Osteoblast (primary cell): ENCODE data around the gene FOXB2. TPM values are rescaled to one million over a fixed set of nuclear protein-coding genes. Genes with fewer than 3 reads are reported as not detected.
"Not testable (repeated sequence)": the region's sequence is repeated elsewhere in the genome, so short reads cannot be mapped to it uniquely, and the experiment has no call there.

Source experiments
- DNase-seq: peaks from one replicate; pipeline ENCODE4 v3.0.0; 2011; ENCODE audit warnings: low spot score, mixed read lengths; ENCODE audit not compliant: insufficient read length; ENCODE audit errors: missing footprints
- H2AFZ ChIP-seq: 2 replicates; pipeline ENCODE4 v1.6.0; 2011; ENCODE audit warnings: mild to moderate bottlenecking, low read length
- H3K27ac ChIP-seq: 2 replicates; pipeline ENCODE4 v1.5.1; 2011; ENCODE audit warnings: mild to moderate bottlenecking, low read depth, low read length, moderate library complexity
- H3K27me3 ChIP-seq: 2 replicates; pipeline ENCODE4 v1.6.0; 2012; ENCODE audit warnings: mild to moderate bottlenecking, control low read depth, inconsistent platforms, low read length, moderate library complexity; ENCODE audit not compliant: insufficient read depth
- H3K36me3 ChIP-seq: 2 replicates; pipeline ENCODE4 v1.5.1; 2011; ENCODE audit warnings: mild to moderate bottlenecking, low read length, control low read depth, moderate library complexity; ENCODE audit not compliant: insufficient read depth
- H3K4me1 ChIP-seq: 2 replicates; pipeline ENCODE4 v1.5.1; 2011; ENCODE audit warnings: mild to moderate bottlenecking, low read length, control low read depth, moderate library complexity; ENCODE audit not compliant: insufficient read depth
- H3K4me2 ChIP-seq: 2 replicates; pipeline ENCODE4 v1.6.0; 2011; ENCODE audit warnings: mild to moderate bottlenecking, low read length; ENCODE audit not compliant: insufficient read depth
- H3K4me3 ChIP-seq: fragments of 200-600 bp; sonication (generic); 3 replicates; pipeline ENCODE4 v1.5.1; 2012; ENCODE audit warnings: mild to moderate bottlenecking, low read length, inconsistent platforms; ENCODE audit not compliant: insufficient read depth
- H3K79me2 ChIP-seq: 2 replicates; pipeline ENCODE4 v1.6.0; 2012; ENCODE audit warnings: mild to moderate bottlenecking, low read length, control low read depth, inconsistent platforms; ENCODE audit not compliant: insufficient read depth
- H3K9me3 ChIP-seq: 2 replicates; pipeline ENCODE4 v1.5.1; 2011; ENCODE audit warnings: low read depth, low read length, control low read depth
- H4K20me1 ChIP-seq: 2 replicates; pipeline ENCODE4 v1.6.0; 2012; ENCODE audit warnings: mild to moderate bottlenecking, low read length, control low read depth; ENCODE audit not compliant: insufficient read depth
- CTCF ChIP-seq: IDR thresholded peaks from 2 replicates; pipeline ENCODE4 v1.5.1; 2011; ENCODE audit warnings: mild to moderate bottlenecking, low read depth, low read length, moderate library complexity; ENCODE audit errors: extremely low read depth
- total RNA-seq: library from RNA; depleted of rRNA; stranded (reverse); fragments of >200 nt; gene quantifications from 2 replicates; pipeline ENCODE4 v1.2.3, GENCODE V29; 2012

FOXB2 gene
- total RNA-seq, 1 donor = not detected

GRCh38 chr9:77040340-77040739 lies 20.9 kb downstream of the FOXB2 start:
- H3K36me3 ChIP-seq = no peaks in the 10 kb centered on the region
- no peak overlapping the region for H3K27ac ChIP-seq
- H2AFZ ChIP-seq = no peak overlapping the region
- H3K9me3 ChIP-seq = no peaks in the 10 kb centered on the region
- H3K4me2 ChIP-seq = no peak overlapping the region
- no peaks in the 10 kb centered on the region for H3K4me1 ChIP-seq
- peaks cover 11% of the 10 kb centered on the region for H3K27me3 ChIP-seq
- DNase-seq = no peak
- no peaks in the 10 kb centered on the region for H4K20me1 ChIP-seq
- no peak overlapping the region for H3K4me3 ChIP-seq
- no peaks in the 10 kb centered on the region for H3K79me2 ChIP-seq
- no peak for TF ChIP-seq CTCF

- H2AFZ ChIP-seq, H3K36me3 ChIP-seq, H3K9me3 ChIP-seq, H3K4me2 ChIP-seq, DNase-seq, H4K20me1 ChIP-seq, H3K27ac ChIP-seq, H3K4me3 ChIP-seq, H3K79me2 ChIP-seq, H3K4me1 ChIP-seq: not testable (repeated sequence)
- peaks cover 37% of the 10 kb centered on the region for H3K27me3 ChIP-seq
These were observed 24.3 kb downstream of the FOXB2 start for GRCh38 chr9:77043743-77044142.

- not testable (repeated sequence) for H3K79me2 ChIP-seq, H3K4me2 ChIP-seq, DNase-seq, H3K36me3 ChIP-seq, H3K9me3 ChIP-seq, H3K4me3 ChIP-seq, H2AFZ ChIP-seq, H3K27ac ChIP-seq, H4K20me1 ChIP-seq, H3K4me1 ChIP-seq
- H3K27me3 ChIP-seq = peaks cover 26% of the 10 kb centered on the region
These were observed 41.2 kb downstream of the FOXB2 start for GRCh38 chr9:77060681-77061080.

- Histone ChIP-seq H3K27ac (no peak overlapping the region), H3K27me3 (peaks cover 26% of the 10 kb centered on the region), H3K36me3 (no peaks in the 10 kb centered on the region), H3K9me3 (no peaks in the 10 kb centered on the region), H3K4me1 (peaks cover 7% of the 10 kb centered on the region), H4K20me1 (peaks cover 3% of the 10 kb centered on the region), H3K4me2 (no peak overlapping the region), H2AFZ (no peak overlapping the region), H3K4me3 (no peak overlapping the region), H3K79me2 (no peaks in the 10 kb centered on the region)
- peak; percentile 84 for DNase-seq
- no peak for TF ChIP-seq CTCF
These were observed 44.3 kb downstream of the FOXB2 start for GRCh38 chr9:77063645-77064285.

- H3K4me2 ChIP-seq = no peak overlapping the region
- TF ChIP-seq CTCF = no peak
- H3K27me3 ChIP-seq = peaks cover 23% of the 10 kb centered on the region
- no peak overlapping the region for H3K4me3 ChIP-seq
- no peak for DNase-seq
- peaks cover 3% of the 10 kb centered on the region for H4K20me1 ChIP-seq
- H2AFZ ChIP-seq = no peak overlapping the region
- no peaks in the 10 kb centered on the region for H3K79me2 ChIP-seq
- H3K4me1 ChIP-seq = peaks cover 7% of the 10 kb centered on the region
- no peaks in the 10 kb centered on the region for H3K36me3 ChIP-seq
- no peaks in the 10 kb centered on the region for H3K9me3 ChIP-seq
- no peak overlapping the region for H3K27ac ChIP-seq
These were observed 46.9 kb downstream of the FOXB2 start for GRCh38 chr9:77066388-77066787.
